Uterus (tissue), 2 donors: ENCODE measurements around the gene SPTBN5.

Source experiments
- POLR2A ChIP-seq, 2 donors: fragments of 450-650 bp; IDR thresholded peaks; one replicate each; pipeline ENCODE4 v1.6.1; 2016; ENCODE audit warnings: antibody characterized with exemption in 2 of 2, mild to moderate bottlenecking in 1 of 2, moderate library complexity in 1 of 2
- TF ChIP-seq, protein P1 (sequence below), 4 experiments: fragments of 200-600 bp in 2 of 4; fragments of 450-650 bp in 2 of 4; sonication (generic) in 2 of 4; IDR thresholded peaks; one replicate each; pipeline ENCODE4 v1.5.1; 2016 to 2019; ENCODE audit warnings: antibody characterized with exemption in 4 of 4, mild to moderate bottlenecking in 2 of 4, moderate library complexity in 1 of 4

DNA sequence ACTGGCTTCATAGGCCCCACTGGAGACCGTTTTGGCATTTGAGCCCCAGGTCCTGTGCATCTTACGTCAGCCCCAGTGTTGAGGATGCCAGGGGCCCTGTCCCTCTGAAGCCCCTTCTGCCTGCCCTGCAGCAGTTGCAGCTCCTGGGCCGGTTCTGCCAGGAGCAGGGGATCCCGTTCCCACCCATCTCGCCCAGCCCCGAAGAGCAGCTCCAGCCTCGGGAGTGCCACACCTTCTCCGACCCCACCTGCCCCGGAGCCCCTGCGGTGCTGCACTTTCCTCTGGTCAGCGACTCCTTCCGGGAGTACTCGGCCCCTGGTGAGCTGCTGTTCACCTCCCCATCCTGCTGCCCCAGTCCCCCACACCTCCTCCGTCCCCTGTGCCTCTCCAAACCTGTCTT is 46.6 kb downstream of the SPTBN5 start:
- TF ChIP-seq, protein P1, sequence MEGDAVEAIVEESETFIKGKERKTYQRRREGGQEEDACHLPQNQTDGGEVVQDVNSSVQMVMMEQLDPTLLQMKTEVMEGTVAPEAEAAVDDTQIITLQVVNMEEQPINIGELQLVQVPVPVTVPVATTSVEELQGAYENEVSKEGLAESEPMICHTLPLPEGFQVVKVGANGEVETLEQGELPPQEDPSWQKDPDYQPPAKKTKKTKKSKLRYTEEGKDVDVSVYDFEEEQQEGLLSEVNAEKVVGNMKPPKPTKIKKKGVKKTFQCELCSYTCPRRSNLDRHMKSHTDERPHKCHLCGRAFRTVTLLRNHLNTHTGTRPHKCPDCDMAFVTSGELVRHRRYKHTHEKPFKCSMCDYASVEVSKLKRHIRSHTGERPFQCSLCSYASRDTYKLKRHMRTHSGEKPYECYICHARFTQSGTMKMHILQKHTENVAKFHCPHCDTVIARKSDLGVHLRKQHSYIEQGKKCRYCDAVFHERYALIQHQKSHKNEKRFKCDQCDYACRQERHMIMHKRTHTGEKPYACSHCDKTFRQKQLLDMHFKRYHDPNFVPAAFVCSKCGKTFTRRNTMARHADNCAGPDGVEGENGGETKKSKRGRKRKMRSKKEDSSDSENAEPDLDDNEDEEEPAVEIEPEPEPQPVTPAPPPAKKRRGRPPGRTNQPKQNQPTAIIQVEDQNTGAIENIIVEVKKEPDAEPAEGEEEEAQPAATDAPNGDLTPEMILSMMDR (IDR thresholded peaks at IDR 0.05) = no peak
- TF ChIP-seq POLR2A (IDR thresholded peaks at IDR 0.05) = no peak
